Measurements from ENCODE around the gene CCDC6. TPM values are rescaled to one million over a fixed set of nuclear protein-coding genes. Genes with fewer than 3 reads are reported as not detected.
A peak's percentile ranks its signal among the peaks of the same experiment; 100 is the strongest.

CCDC6 gene
- total RNA-seq, 2 donors from 2014 or later: 48.1 to 65.0 TPM

- Histone ChIP-seq H3K4me3 (no peak overlapping the region), H3K4me1 (replicated peaks) (no peaks in the 10 kb centered on the region), H3K27me3 (replicated peaks; ENCODE audit: insufficient read depth) (no peaks in the 10 kb centered on the region), H3K36me3 (no peaks in the 10 kb centered on the region), H3K27ac (no peak overlapping the region), H3K9me3 (no peaks in the 10 kb centered on the region)
- intact Hi-C loops (cut with DNase I): loop anchor here (5.0 kb wide), 1 partner anchor 95 kb away; the partner anchor contains the start of gene CCDC6
- 58% methylated on average over 7 of the region's 7 CpGs for WGBS
- TF ChIP-seq POLR2AphosphoS5 (IDR thresholded peaks at IDR 0.05) (no peak), CTCF (IDR thresholded peaks at IDR 0.05) (no peak), POLR2A (IDR thresholded peaks at IDR 0.05) (no peak)
- no peak for DNase-seq (ENCODE audit: low spot score)
These were observed 93.7 kb downstream of the CCDC6 start for GRCh38 chr10:59812519-59813122.

GRCh38 chr10:59809644-59809974 lies 96.7 kb downstream of the CCDC6 start:
- H3K36me3 ChIP-seq: no peaks in the 10 kb centered on the region
- no peaks in the 10 kb centered on the region for H3K4me1 ChIP-seq (replicated peaks)
- TF ChIP-seq CTCF (IDR thresholded peaks at IDR 0.05): no peak
- no peak for TF ChIP-seq POLR2AphosphoS5 (IDR thresholded peaks at IDR 0.05)
- TF ChIP-seq POLR2A (IDR thresholded peaks at IDR 0.05): no peak
- no peak overlapping the region for H3K27ac ChIP-seq
- intact Hi-C loops (cut with DNase I): loop anchor here (5.0 to 10.0 kb wide), 3 partner anchors 102 to 565 kb away; partner anchors contain the start of gene SLC16A9
- no peak overlapping the region for H3K4me3 ChIP-seq
- WGBS: 95% methylated on average over 2 of the region's 2 CpGs
- no peaks in the 10 kb centered on the region for H3K27me3 ChIP-seq (replicated peaks; ENCODE audit: insufficient read depth)
- DNase-seq (ENCODE audit: low spot score): no peak
- H3K9me3 ChIP-seq: no peaks in the 10 kb centered on the region

GRCh38 chr10:59808896-59809643 lies 97.3 kb downstream of the CCDC6 start:
- WGBS: 55% methylated on average over 5 of the region's 5 CpGs
- peak in 3 of 4 experiments; percentile 63 to 69 (median 67) for TF ChIP-seq CTCF (IDR thresholded peaks at IDR 0.05)
- TF ChIP-seq POLR2AphosphoS5 (IDR thresholded peaks at IDR 0.05): peak; percentile 8
- TF ChIP-seq POLR2A (IDR thresholded peaks at IDR 0.05): no peak
- Histone ChIP-seq H3K27ac (no peak overlapping the region), H3K4me3 (no peak overlapping the region), H3K36me3 (no peaks in the 10 kb centered on the region), H3K4me1 (replicated peaks) (no peaks in the 10 kb centered on the region), H3K9me3 (no peaks in the 10 kb centered on the region), H3K27me3 (replicated peaks; ENCODE audit: insufficient read depth) (no peaks in the 10 kb centered on the region)
- DNase-seq (ENCODE audit: low spot score): peak; percentile 64
- intact Hi-C loops (cut with DNase I): loop anchor here (5.0 to 10.0 kb wide), 3 partner anchors 102 to 564 kb away; partner anchors contain the start of gene SLC16A9

GRCh38 chr10:59807629-59808620 lies 98.4 kb downstream of the CCDC6 start:
- no peak overlapping the region for H3K27ac ChIP-seq
- no peak for TF ChIP-seq CTCF (IDR thresholded peaks at IDR 0.05)
- no peak for TF ChIP-seq POLR2AphosphoS5 (IDR thresholded peaks at IDR 0.05)
- TF ChIP-seq POLR2A (IDR thresholded peaks at IDR 0.05): no peak

More at GRCh38 chr10:59807629-59808620, 98.4 kb downstream of the CCDC6 start:
- Histone ChIP-seq H3K9me3 (no peaks in the 10 kb centered on the region), H3K4me3 (no peak overlapping the region), H3K27me3 (replicated peaks; ENCODE audit: insufficient read depth) (no peaks in the 10 kb centered on the region), H3K4me1 (replicated peaks) (no peaks in the 10 kb centered on the region), H3K36me3 (no peaks in the 10 kb centered on the region)
- no peak for DNase-seq (ENCODE audit: low spot score)
- 73% methylated on average over 9 of the region's 9 CpGs for WGBS
- intact Hi-C loops (cut with DNase I): loop anchor here (5.0 to 10.0 kb wide), 3 partner anchors 101 to 563 kb away; partner anchors contain the start of gene SLC16A9

All from prostate gland (tissue), 2 donors.